HepG2 (cell line): ENCODE data around the gene MLLT10. TPM values are rescaled to one million over a fixed set of nuclear protein-coding genes. Genes with fewer than 3 reads are reported as not detected.

ENCODE experiments used
- ATAC-seq: fragments of 200-7000 bp; cut with Tn5 transposase; 3 replicates; pipeline ENCODE4 v1.9.1; 2020; ENCODE audit warnings: mild to moderate bottlenecking, moderate library complexity
- BruUV-seq: library from RNA; stranded (reverse); fragments of 400-500 nt; replicated peaks from 2 replicates; lab custom pipeline; 2021; lab: Mats Ljungman, UMichigan
- CTCF ChIA-PET: fragments of 300-600 bp; formaldehyde crosslinking; extraction: SDS; loops from one replicate; lab custom pipeline; 2021; ENCODE audit warnings: low total read pairs, inconsistent platforms, low intra/inter-chr PET ratio; lab: Yijun Ruan, JAX
- POLR2A ChIA-PET: fragments of 350-600 bp; sonication (Branson Sonifier 250); formaldehyde crosslinking; loops from one replicate; lab custom pipeline; 2020; ENCODE audit warnings: antibody characterized with exemption, inconsistent platforms; lab: Yijun Ruan, JAX
- DNase-seq: peaks from one replicate; pipeline ENCODE4 v3.0.0-alpha.2; 2015; ENCODE audit warnings: low spot score
- FAIRE-seq: peaks from 3 replicates; lab custom pipeline; 2011; peaks lifted over from hg19 to GRCh38; lab: Jason Lieb, UNC
- H2AFZ ChIP-seq: one replicate; pipeline ENCODE4 v1.6.1; 2011; ENCODE audit warnings: low read length, inconsistent platforms
- H3K27ac ChIP-seq: fragments of 300-600 bp; 3 replicates; pipeline ENCODE4 v1.8.0; 2011; ENCODE audit warnings: mixed run types, mild to moderate bottlenecking, mixed read lengths, low read length, inconsistent platforms; ENCODE audit not compliant: insufficient read depth; ENCODE audit errors: extremely low read length
- H3K27me3 ChIP-seq, 2 experiments: fragments of 200-600 bp in 1 of 2; 2 replicates in 1 of 2; 3 replicates in 1 of 2; pipeline versions ENCODE4 v1.6.0 to v1.8.0; 2011; ENCODE audit warnings: low read length in 2 of 2, mild to moderate bottlenecking in 2 of 2, moderate library complexity in 2 of 2, inconsistent platforms in 1 of 2; ENCODE audit not compliant: insufficient read depth in 2 of 2, control insufficient read depth in 1 of 2
- H3K36me3 ChIP-seq, 2 experiments: fragments of 200-600 bp in 1 of 2; replicated peaks in 1 of 2; 2 replicates in 1 of 2; 3 replicates in 1 of 2; pipeline versions ENCODE4 v1.5.1 to v1.8.0; 2011; ENCODE audit warnings: low read length in 2 of 2, inconsistent platforms in 1 of 2; ENCODE audit not compliant: insufficient read depth in 2 of 2, control insufficient read depth in 1 of 2
- H3K4me1 ChIP-seq: 2 replicates; pipeline ENCODE4 v1.5.1; 2012; ENCODE audit warnings: low read length, inconsistent platforms; ENCODE audit not compliant: insufficient read depth
- H3K4me2 ChIP-seq: 2 replicates; pipeline ENCODE4 v1.6.0; 2011; ENCODE audit warnings: low read depth, low read length, inconsistent platforms
- H3K4me3 ChIP-seq, 3 experiments: fragments of 200-600 bp in 1 of 3; sonication (generic), shearing (Covaris generic) in 1 of 3; replicated peaks in 1 of 3; 2 replicates each; pipeline ENCODE4 v1.5.1; 2011 to 2016; ENCODE audit warnings: low read length in 3 of 3, inconsistent platforms in 2 of 3, low read depth in 2 of 3, mild to moderate bottlenecking in 2 of 3, control low read depth in 1 of 3, mixed read lengths in 1 of 3; ENCODE audit not compliant: insufficient read depth in 1 of 3
- H3K79me2 ChIP-seq: one replicate; pipeline ENCODE4 v1.6.1; 2011; ENCODE audit warnings: low read length, inconsistent platforms; ENCODE audit not compliant: insufficient read depth
- H3K9ac ChIP-seq: 2 replicates; pipeline ENCODE4 v1.6.0; 2011; ENCODE audit warnings: mild to moderate bottlenecking, low read depth, low read length, inconsistent platforms; ENCODE audit not compliant: insufficient read depth
- H3K9me3 ChIP-seq: 2 replicates; pipeline ENCODE4 v1.5.1; 2012; ENCODE audit warnings: mild to moderate bottlenecking, low read length
- H4K20me1 ChIP-seq: 2 replicates; pipeline ENCODE4 v1.6.0; 2011; ENCODE audit warnings: inconsistent platforms, mild to moderate bottlenecking, low read length, moderate library complexity; ENCODE audit not compliant: insufficient read depth
- FOXP1 ChIP-seq, 2 experiments: fragments of 450-650 bp in 1 of 2; IDR thresholded peaks; 2 replicates each; pipeline ENCODE4 v1.6.1; 2017 to 2018; ENCODE audit warnings: antibody characterized with exemption in 1 of 2
- HES4 ChIP-seq: sonication (generic); formaldehyde crosslinking; IDR thresholded peaks from 2 replicates; pipeline ENCODE4 v1.9.0; 2021; ENCODE audit warnings: mild to moderate bottlenecking, missing genetic modification reagents, borderline replicate concordance
- JDP2 ChIP-seq: sonication (generic); formaldehyde crosslinking; IDR thresholded peaks from 2 replicates; pipeline ENCODE4 v1.8.1; 2022; ENCODE audit warnings: missing genetic modification reagents, borderline replicate concordance
- JUNB ChIP-seq: sonication (generic); formaldehyde crosslinking; IDR thresholded peaks from 2 replicates; pipeline ENCODE4 v1.8.0; 2022; ENCODE audit warnings: missing genetic modification reagents, mild to moderate bottlenecking, borderline replicate concordance
- RBM39 ChIP-seq: fragments of 200-400 bp; formaldehyde crosslinking; IDR thresholded peaks from one replicate; pipeline ENCODE4 v1.6.1; 2018; ENCODE audit warnings: antibody characterized with exemption, mild to moderate bottlenecking, low read depth, low read length; ENCODE audit not compliant: poor library complexity, severe bottlenecking
- RFXAP ChIP-seq: sonication (generic); formaldehyde crosslinking; IDR thresholded peaks from 2 replicates; pipeline ENCODE4 v1.4.0; 2020; ENCODE audit warnings: missing genetic modification reagents, borderline replicate concordance
- ZNF431 ChIP-seq: sonication (generic); formaldehyde crosslinking; IDR thresholded peaks from 2 replicates; pipeline ENCODE4 v1.9.0; 2022; ENCODE audit warnings: missing genetic modification reagents, low read depth, mild to moderate bottlenecking, borderline replicate concordance
- ZNF451 ChIP-seq: sonication (generic); formaldehyde crosslinking; IDR thresholded peaks from 2 replicates; pipeline ENCODE4 v1.5.0; 2020; ENCODE audit warnings: mild to moderate bottlenecking, missing genetic modification reagents
- ZSCAN30 ChIP-seq: sonication (generic); formaldehyde crosslinking; IDR thresholded peaks from 2 replicates; pipeline ENCODE4 v1.5.0; 2020; ENCODE audit warnings: mild to moderate bottlenecking, missing genetic modification reagents
- whole genome bisulfite sequencing: methylation state at CpG from one replicate; pipeline ENCODE4 v1.1.6; 2017; ENCODE audit warnings: low lambda C conversion rate; 5-methylcytosine and 5-hydroxymethylcytosine counted together
- in situ Hi-C: cut with HindIII; loops from 2 replicates; pipeline ENCODE4 v1.10.0; 2017; ENCODE audit warnings: low pct_unique_long_range_greater_than_20kb; ENCODE audit not compliant: extremely low pct_ligation_motif_present
- intact Hi-C: fragments of 100-400 bp; cut with micrococcal nuclease; formaldehyde crosslinking; loops from one replicate; pipeline ENCODE4 v1.10.0; 2022; ENCODE audit not compliant: unreplicated experiment
- polyA plus RNA-seq, 8 experiments: library from polyadenylated mRNA; depleted of rRNA in 3 of 8; stranded (reverse) in 7 of 8; unstranded in 1 of 8; fragments of >200 nt; fragmentation: Illumina TruSeq in 4 of 8; extraction: Trizol in 4 of 8; gene quantifications; 2 replicates each; pipeline versions ENCODE4 v1.2.1 to v1.2.3, GENCODE V29; 2011 to 2016; ENCODE audit warnings: low read depth in 4 of 8, missing spikeins in 1 of 8, mixed read lengths in 1 of 8; ENCODE audit not compliant: insufficient read depth in 1 of 8
- total RNA-seq, 5 experiments: library from RNA; depleted of rRNA; stranded (reverse); fragments of >200 nt; fragmentation: Illumina TruSeq; extraction: Trizol; gene quantifications; 2 replicates each; pipeline ENCODE4 v1.2.3, GENCODE V29; 2016; ENCODE audit warnings: low read depth in 1 of 5
- TF ChIP-seq, protein P1 (sequence below): IDR thresholded peaks from 2 replicates; pipeline ENCODE4 v1.6.1; 2016; ENCODE audit warnings: missing compliant biosample characterization, missing genetic modification reagents, borderline replicate concordance

Gene MLLT10
- total and polyA plus RNA-seq, 2 of the 13 experiments (the other 11 are each of a cell fraction or from before 2014, with no cell fraction given), result 51.3 to 84.1 TPM

DNA sequence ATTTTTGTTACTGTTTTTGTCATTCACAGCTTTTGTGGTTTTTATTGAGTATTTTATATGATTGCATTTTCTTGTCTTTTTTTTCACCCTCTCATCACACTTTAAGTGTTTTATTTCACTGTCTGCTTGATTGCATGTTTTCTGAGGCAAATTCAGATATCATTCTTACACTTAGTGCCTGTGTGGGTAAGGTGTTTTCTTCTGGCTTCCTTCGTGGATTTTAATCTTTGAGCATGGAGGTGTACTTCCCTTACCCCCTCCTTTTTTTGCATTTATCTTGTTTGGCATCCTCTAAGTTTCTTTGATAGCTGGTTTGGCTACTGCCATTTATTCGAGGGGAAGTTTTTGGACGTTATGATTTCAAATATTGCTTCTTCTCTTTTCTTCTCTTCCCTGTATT lies 127.9 kb downstream of the MLLT10 start:
- Histone ChIP-seq H2AFZ (no peak overlapping the region), H3K4me2 (no peak overlapping the region), H3K36me3 (peaks cover 5 to 28% of the 10 kb centered on the region in 2 experiments), H4K20me1 (no peaks in the 10 kb centered on the region), H3K27me3 (no peaks in the 10 kb centered on the region), H3K27ac (no peak overlapping the region), H3K9me3 (no peaks in the 10 kb centered on the region), H3K4me1 (no peaks in the 10 kb centered on the region), H3K9ac (no peak overlapping the region), H3K79me2 (peaks cover 44% of the 10 kb centered on the region), H3K4me3 (no peak overlapping the region)
- ATAC-seq (no peak), FAIRE-seq (no peak), DNase-seq (no peak)
- intact Hi-C loops, result no loop called here
- ChIA-PET CTCF (no interaction called here), POLR2A (no interaction called here)
- in situ Hi-C loops, result no loop called here
- TF ChIP-seq JDP2 (no peak), RFXAP (CRISPR knock-in tag) (no peak), ZNF451 (CRISPR knock-in tag) (no peak), RBM39 (no peak), FOXP1 (IDR thresholded peaks at IDR 0.05) (no peak), FOXP1 (CRISPR knock-in tag; IDR thresholded peaks at IDR 0.05) (no peak), ZNF431 (CRISPR knock-in tag) (no peak), JUNB (CRISPR knock-in tag) (no peak), HES4 (CRISPR knock-in tag) (no peak), ZSCAN30 (no peak)
- TF ChIP-seq, protein P1, sequence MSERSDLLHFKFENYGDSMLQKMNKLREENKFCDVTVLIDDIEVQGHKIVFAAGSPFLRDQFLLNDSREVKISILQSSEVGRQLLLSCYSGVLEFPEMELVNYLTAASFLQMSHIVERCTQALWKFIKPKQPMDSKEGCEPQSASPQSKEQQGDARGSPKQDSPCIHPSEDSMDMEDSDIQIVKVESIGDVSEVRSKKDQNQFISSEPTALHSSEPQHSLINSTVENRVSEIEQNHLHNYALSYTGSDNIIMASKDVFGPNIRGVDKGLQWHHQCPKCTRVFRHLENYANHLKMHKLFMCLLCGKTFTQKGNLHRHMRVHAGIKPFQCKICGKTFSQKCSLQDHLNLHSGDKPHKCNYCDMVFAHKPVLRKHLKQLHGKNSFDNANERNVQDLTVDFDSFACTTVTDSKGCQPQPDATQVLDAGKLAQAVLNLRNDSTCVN (CRISPR knock-in tag), result no peak
- no TSS peak for BruUV-seq
- 95% methylated on average over 3 of the region's 3 CpGs for WGBS
